ENCODE data around the gene ROPN1.
A peak's percentile ranks its signal among the peaks of the same experiment; 100 is the strongest.

ROPN1 gene

DNA sequence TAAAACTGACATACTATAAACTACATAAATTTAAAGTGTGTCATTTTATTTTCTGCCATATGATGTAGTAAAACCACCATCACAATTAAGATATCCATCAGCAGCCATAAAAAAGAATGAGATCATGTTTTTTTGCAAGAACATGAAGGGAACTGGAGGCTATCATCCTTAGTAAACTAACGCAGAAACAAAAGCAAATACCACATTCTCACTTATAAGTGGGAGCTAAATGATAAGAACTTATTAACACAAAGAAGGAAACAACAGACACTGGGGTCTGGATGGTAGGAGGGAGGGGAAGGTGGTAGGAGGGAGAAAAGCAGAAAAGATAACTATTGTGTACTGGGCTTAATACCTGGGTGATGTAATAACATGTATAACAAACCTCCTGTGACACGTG is 55.5 kb downstream of the ROPN1 start (continued):
- TF ChIP-seq, protein P1, sequence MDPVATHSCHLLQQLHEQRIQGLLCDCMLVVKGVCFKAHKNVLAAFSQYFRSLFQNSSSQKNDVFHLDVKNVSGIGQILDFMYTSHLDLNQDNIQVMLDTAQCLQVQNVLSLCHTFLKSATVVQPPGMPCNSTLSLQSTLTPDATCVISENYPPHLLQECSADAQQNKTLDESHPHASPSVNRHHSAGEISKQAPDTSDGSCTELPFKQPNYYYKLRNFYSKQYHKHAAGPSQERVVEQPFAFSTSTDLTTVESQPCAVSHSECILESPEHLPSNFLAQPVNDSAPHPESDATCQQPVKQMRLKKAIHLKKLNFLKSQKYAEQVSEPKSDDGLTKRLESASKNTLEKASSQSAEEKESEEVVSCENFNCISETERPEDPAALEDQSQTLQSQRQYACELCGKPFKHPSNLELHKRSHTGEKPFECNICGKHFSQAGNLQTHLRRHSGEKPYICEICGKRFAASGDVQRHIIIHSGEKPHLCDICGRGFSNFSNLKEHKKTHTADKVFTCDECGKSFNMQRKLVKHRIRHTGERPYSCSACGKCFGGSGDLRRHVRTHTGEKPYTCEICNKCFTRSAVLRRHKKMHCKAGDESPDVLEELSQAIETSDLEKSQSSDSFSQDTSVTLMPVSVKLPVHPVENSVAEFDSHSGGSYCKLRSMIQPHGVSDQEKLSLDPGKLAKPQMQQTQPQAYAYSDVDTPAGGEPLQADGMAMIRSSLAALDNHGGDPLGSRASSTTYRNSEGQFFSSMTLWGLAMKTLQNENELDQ (tag by site-specific recombination; IDR thresholded peaks at IDR 0.05; ENCODE audit: low read depth) = no peak
- TF ChIP-seq, protein P2, sequence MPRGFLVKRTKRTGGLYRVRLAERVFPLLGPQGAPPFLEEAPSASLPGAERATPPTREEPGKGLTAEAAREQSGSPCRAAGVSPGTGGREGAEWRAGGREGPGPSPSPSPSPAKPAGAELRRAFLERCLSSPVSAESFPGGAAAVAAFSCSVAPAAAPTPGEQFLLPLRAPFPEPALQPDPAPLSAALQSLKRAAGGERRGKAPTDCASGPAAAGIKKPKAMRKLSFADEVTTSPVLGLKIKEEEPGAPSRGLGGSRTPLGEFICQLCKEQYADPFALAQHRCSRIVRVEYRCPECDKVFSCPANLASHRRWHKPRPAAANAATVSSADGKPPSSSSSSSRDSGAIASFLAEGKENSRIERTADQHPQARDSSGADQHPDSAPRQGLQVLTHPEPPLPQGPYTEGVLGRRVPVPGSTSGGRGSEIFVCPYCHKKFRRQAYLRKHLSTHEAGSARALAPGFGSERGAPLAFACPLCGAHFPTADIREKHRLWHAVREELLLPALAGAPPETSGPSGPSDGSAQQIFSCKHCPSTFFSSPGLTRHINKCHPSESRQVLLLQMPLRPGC (tag by site-specific recombination; IDR thresholded peaks at IDR 0.05) = peak; percentile 88; the same call in 1 of the 2 replicates
- TF ChIP-seq FEZF1 (tag by site-specific recombination; IDR thresholded peaks at IDR 0.05) (peak; percentile 95), GLI2 (tag by site-specific recombination; IDR thresholded peaks at IDR 0.05; ENCODE audit: borderline replicate concordance, low read depth) (peak; percentile 95), KLF8 (tag by site-specific recombination; IDR thresholded peaks at IDR 0.05) (peak; percentile 85), ZNF175 (tag by site-specific recombination; IDR thresholded peaks at IDR 0.05) (no peak), YY2 (tag by site-specific recombination; IDR thresholded peaks at IDR 0.05) (peak; percentile 52; the same call in 1 of the 2 replicates), ZNF133 (tag by site-specific recombination; IDR thresholded peaks at IDR 0.05) (no peak), ZNF324 (tag by site-specific recombination; IDR thresholded peaks at IDR 0.05) (peak; percentile 93), ZNF19 (tag by site-specific recombination; IDR thresholded peaks at IDR 0.05; ENCODE audit: low read depth) (0 out of 2 replicates have a peak, but pooled peaks have one; percentile 32), ZSCAN23 (tag by site-specific recombination; IDR thresholded peaks at IDR 0.05) (peak; percentile 98), ZFHX2 (tag by site-specific recombination; conservative IDR thresholded peaks at IDR 0.05) (peak; percentile 87), ZBTB17 (tag by site-specific recombination; IDR thresholded peaks at IDR 0.05) (peak; percentile 80), ZNF155 (tag by site-specific recombination; IDR thresholded peaks at IDR 0.05) (no peak), OSR2 (tag by site-specific recombination; IDR thresholded peaks at IDR 0.05) (peak; percentile 98), ZNF560 (tag by site-specific recombination; IDR thresholded peaks at IDR 0.05; ENCODE audit: borderline replicate concordance) (no peak)
- TF ChIP-seq, protein P3, sequence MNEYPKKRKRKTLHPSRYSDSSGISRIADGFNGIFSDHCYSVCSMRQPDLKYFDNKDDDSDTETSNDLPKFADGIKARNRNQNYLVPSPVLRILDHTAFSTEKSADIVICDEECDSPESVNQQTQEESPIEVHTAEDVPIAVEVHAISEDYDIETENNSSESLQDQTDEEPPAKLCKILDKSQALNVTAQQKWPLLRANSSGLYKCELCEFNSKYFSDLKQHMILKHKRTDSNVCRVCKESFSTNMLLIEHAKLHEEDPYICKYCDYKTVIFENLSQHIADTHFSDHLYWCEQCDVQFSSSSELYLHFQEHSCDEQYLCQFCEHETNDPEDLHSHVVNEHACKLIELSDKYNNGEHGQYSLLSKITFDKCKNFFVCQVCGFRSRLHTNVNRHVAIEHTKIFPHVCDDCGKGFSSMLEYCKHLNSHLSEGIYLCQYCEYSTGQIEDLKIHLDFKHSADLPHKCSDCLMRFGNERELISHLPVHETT (tag by site-specific recombination; IDR thresholded peaks at IDR 0.05) = peak; percentile 90
- TF ChIP-seq, protein P4, sequence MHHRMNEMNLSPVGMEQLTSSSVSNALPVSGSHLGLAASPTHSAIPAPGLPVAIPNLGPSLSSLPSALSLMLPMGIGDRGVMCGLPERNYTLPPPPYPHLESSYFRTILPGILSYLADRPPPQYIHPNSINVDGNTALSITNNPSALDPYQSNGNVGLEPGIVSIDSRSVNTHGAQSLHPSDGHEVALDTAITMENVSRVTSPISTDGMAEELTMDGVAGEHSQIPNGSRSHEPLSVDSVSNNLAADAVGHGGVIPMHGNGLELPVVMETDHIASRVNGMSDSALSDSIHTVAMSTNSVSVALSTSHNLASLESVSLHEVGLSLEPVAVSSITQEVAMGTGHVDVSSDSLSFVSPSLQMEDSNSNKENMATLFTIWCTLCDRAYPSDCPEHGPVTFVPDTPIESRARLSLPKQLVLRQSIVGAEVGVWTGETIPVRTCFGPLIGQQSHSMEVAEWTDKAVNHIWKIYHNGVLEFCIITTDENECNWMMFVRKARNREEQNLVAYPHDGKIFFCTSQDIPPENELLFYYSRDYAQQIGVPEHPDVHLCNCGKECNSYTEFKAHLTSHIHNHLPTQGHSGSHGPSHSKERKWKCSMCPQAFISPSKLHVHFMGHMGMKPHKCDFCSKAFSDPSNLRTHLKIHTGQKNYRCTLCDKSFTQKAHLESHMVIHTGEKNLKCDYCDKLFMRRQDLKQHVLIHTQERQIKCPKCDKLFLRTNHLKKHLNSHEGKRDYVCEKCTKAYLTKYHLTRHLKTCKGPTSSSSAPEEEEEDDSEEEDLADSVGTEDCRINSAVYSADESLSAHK (tag by site-specific recombination; IDR thresholded peaks at IDR 0.05) = peak; percentile 75
- TF ChIP-seq, protein P5, sequence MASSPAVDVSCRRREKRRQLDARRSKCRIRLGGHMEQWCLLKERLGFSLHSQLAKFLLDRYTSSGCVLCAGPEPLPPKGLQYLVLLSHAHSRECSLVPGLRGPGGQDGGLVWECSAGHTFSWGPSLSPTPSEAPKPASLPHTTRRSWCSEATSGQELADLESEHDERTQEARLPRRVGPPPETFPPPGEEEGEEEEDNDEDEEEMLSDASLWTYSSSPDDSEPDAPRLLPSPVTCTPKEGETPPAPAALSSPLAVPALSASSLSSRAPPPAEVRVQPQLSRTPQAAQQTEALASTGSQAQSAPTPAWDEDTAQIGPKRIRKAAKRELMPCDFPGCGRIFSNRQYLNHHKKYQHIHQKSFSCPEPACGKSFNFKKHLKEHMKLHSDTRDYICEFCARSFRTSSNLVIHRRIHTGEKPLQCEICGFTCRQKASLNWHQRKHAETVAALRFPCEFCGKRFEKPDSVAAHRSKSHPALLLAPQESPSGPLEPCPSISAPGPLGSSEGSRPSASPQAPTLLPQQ (tag by site-specific recombination; IDR thresholded peaks at IDR 0.05) = peak; percentile 86
